ENCODE results near the gene BBS9.

DNA sequence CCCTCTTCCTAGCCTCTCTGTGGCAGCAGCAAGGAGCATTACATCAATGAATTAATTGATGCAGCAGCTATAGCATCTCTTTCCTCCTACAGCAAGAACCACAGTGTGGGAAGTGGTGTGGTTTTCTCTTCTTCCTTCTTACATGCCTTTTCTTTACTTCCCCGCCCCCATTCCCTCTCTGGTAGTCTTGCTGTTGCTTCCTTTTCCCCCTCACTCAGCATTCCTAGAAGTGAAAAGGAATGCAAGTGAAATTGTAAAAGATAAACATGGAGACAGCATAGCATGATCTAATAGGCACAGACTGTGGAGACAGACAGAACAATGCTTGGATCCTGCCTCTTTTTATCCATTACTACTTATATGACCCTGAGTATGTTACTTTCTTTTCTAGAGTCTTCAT, 405.5 kb downstream of the BBS9 start:
- TF ChIP-seq, protein P1, sequence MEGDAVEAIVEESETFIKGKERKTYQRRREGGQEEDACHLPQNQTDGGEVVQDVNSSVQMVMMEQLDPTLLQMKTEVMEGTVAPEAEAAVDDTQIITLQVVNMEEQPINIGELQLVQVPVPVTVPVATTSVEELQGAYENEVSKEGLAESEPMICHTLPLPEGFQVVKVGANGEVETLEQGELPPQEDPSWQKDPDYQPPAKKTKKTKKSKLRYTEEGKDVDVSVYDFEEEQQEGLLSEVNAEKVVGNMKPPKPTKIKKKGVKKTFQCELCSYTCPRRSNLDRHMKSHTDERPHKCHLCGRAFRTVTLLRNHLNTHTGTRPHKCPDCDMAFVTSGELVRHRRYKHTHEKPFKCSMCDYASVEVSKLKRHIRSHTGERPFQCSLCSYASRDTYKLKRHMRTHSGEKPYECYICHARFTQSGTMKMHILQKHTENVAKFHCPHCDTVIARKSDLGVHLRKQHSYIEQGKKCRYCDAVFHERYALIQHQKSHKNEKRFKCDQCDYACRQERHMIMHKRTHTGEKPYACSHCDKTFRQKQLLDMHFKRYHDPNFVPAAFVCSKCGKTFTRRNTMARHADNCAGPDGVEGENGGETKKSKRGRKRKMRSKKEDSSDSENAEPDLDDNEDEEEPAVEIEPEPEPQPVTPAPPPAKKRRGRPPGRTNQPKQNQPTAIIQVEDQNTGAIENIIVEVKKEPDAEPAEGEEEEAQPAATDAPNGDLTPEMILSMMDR (IDR thresholded peaks at IDR 0.05): no peak
- no peak for TF ChIP-seq POLR2A (IDR thresholded peaks at IDR 0.05)

Measured in heart left ventricle (tissue), 13 donors.